ENCODE data around the gene XRCC2. TPM values are rescaled to one million over a fixed set of nuclear protein-coding genes. Genes with fewer than 3 reads are reported as not detected.
"Not testable (repeated sequence)": the region's sequence is repeated elsewhere in the genome, so short reads cannot be mapped to it uniquely, and the experiment has no call there.

Gene XRCC2
- total RNA-seq, result under 1 TPM; 0.43 to 0.51 TPM
- long read RNA-seq, donor 1, result 0 reads
- long read RNA-seq, donor 2, result 0 reads

DNA sequence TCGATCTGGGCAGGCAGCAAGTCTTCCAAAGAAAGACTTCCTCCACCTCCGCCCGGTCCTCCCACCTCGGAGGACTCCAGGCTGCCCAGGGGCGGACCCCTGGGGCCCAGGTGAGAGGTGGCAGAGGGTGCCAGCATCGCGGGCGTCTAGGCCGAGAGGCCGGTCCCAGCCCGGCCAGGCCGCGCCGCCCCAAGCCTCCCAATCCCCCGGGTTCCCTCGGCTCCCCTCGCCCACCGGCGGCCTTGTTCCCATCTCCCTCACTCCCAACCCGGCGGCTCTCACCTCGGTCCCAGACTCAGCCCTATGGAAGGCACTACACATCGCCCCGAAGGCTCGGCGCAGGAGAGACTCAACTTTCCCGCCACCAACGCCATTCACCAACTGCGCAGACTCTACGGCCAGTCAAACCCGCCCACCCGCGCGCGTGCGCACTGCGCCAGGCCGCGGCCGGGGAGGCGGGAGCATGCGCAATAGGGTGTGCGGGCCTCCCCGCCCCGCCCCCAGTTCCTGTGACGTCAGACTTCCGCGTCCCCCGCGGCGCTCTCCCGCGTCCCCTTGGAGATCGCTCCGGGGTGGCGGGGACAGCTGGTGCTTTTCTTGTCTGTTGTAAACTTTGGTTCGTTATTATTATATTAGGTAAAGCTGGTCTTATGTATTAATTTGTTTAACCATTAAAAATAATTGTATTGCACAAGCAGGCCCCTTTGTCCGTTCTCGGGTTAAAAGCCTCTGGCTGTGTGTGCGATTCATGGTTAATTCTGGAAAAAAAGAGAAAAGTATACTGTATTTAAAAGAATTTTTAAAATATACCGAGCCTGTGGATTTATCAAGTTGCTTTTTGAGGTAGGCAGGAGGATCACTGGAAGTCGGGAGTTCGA lies at the start of gene XRCC2:
XRCC2 (minus strand) TSS at position 383 of the 878 bp plus-strand sequence; CDS start at position 321, 62 bp downstream.
- DNase-seq (ENCODE audit: low spot score), result peak; percentile 98
- intact Hi-C loops (cut with DNase I), result no loop called here

DNA sequence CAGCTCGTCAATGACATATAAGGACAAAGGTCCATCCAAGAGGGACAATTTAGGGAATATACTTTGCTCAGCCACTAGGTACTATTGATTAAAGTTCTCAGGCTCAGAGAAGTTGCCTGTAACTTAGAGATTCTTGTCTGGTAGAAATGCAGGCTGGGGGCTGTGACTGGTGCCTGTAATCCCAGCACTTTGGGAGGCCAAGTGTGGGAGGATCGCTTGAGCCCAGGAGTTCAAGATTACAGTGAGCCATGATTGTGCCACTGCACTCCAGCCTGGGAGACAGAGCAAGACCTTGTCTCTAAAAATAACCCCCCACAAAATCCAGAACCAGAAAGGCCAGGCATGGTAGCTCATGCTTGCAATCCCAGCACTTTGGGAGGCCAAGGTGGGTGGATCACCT lies 47.4 kb upstream of the XRCC2 start:
- intact Hi-C loops (cut with DNase I), result no loop called here
- DNase-seq (ENCODE audit: low spot score), result no peak

DNA sequence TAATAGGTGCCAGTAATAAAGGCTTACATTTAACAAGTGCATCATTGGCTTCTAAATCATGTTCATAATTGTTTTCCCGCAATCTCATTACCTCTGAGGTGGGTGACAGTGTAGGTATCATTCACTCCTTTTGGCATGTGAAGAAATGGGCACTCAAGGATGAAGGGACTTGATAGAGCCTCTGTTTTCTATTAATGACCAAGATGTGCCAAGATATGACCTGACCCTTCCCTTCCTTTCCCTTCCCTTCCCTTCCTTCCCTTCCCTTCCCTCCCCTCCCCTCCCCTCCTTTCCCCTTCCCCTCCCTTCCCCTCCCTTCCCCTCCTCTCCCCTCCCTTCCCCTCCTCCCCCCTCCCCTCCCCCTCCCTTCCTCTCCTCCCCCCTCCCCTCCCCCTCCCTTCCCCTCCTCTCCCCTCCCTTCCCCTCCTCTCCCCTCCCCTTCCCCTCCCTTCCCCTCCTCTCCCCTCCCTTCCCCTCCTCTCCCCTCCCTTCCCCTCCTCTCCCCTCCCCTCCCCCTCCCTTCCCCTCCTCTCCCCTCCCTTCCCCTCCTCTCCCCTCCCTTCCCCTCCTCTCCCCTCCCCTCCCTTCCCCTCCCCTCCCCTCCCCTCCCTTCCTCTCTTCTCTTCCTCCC lies 36.6 kb upstream of the XRCC2 start:
- intact Hi-C loops (cut with DNase I), result not testable (repeated sequence)

DNA sequence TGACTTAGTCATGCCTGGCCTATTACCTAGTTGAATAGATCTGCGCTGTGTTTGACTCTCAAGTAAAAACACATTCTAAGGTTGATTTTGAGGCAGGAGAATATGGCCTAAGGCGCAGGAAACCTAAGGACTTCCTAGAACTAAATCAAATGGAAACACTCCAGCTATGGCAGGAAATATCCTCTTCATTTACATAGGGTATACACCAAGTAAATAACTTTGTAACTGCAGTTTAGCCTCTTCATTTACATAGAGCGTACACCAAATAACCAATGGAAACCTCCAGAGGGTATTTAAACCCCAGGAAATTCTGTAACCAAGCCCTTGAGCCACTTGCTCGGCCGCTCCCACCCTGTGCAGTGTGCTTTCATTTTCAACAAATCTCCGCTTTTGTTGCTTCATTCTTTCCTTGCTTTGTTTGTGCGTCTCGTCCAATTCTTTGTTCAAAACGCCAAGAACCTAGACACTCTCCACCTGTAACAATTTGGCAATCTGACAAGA lies 35.6 kb upstream of the XRCC2 start:
- intact Hi-C loops (cut with DNase I), result no loop called here
- DNase-seq (ENCODE audit: low spot score), result no peak

More for the DNA sequence above, 36.6 kb upstream of the XRCC2 start:
- not testable (repeated sequence) for DNase-seq (ENCODE audit: low spot score)

DNA sequence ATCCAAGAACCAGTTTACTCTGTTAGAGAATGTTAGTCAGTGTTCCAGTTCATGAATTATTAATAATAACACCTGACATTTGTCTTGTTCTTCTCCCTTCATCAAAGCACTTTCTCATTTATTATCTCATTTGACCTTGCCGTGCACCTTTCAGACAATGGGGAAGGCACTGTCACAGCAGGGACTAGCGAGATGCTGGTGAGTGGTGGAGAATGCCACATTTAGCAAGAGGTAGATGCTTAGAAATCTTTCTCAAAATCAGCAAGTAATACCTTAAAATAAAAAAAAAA lies 34.2 kb upstream of the XRCC2 start:
- DNase-seq (ENCODE audit: low spot score), result no peak
- intact Hi-C loops (cut with DNase I), result no loop called here

DNA sequence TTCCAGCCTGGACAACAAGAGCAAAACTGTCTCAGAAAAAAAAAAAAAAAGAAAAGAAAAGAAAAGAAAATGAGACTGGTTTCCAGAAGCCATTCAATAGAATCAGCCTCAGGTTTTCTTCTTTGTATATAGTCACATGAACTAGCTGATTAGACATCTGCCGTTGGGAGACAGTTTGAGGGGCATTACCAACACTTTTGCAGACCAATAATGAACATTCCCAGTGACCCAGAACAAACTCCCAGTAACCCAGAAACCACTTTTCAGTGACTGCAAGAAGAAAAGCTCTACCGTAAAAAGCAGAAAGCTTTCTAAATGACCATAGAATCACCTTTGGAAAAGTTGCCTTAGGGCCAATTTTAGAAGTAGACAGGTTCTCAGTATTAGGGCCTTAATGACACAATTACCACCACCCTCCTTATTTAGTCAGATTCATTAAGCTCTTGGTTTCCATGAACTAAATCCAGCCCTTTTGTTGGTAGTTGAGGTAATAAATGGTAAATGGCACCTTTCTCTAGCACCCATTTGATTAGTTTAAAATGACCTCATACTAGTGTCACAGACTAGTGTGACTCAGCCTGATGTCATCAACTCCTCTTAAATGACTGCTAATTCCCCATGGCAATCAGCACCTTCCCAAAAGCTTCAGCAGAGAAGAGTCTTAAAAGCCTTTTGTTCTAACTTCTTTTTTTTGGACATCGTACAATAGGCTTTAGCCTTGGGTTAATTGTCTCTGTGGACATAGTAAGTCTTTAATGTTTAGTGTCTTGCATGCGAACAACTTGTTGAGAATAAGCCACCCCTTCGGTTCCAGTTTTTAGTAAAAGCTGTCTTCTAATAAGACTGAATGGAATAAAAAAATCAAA lies 33.6 kb upstream of the XRCC2 start:
- no peak for DNase-seq (ENCODE audit: low spot score)
- intact Hi-C loops (cut with DNase I), result no loop called here

DNA sequence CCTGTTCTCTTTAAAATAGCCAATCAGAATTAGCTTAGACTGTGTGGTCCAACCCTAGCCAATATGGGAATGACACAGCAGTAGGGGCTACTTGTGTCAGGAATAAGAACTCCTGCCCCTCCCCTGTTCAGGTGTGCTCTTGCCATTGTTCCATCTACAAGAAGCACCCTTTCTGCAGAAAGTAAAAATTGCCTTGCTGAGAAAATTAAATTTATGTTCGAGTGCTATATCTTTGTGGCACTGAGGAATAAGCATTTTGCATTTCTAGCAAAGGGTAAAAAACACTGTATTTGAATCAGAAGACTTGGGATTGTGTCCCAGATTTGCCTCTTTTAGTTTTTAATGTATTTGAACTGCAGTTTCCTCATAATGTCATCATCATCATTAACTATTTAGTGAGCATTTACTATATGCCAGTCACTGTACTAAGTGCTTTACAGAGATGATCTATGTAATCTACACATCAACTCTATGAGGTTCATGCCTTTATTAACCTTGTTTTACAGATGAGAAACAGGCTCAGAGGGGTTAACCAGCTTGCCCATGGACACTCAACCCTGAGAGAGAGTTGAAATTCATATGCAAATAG lies 28.9 kb upstream of the XRCC2 start:
- intact Hi-C loops (cut with DNase I), result no loop called here
- no peak for DNase-seq (ENCODE audit: low spot score)

DNA sequence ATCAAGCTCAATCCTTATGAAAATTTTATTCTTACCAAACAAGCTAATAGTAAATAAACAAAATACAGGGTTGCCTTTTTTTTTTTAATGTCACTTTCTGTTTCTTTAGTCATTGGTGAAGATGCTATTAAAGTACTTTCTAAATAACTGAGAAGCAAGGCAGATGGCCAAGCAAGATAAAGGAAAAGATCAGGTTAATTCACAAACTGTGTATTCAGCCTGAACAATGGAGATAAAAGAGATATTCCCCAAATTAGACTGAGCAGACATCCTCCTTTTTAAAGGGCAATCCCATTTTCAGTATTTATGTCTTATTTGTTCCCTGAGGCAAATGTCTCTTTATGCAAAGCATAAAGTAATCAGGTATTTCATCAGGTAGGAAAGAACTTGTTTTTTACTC lies 23.1 kb upstream of the XRCC2 start:
- intact Hi-C loops (cut with DNase I), result no loop called here
- DNase-seq (ENCODE audit: low spot score), result no peak

DNA sequence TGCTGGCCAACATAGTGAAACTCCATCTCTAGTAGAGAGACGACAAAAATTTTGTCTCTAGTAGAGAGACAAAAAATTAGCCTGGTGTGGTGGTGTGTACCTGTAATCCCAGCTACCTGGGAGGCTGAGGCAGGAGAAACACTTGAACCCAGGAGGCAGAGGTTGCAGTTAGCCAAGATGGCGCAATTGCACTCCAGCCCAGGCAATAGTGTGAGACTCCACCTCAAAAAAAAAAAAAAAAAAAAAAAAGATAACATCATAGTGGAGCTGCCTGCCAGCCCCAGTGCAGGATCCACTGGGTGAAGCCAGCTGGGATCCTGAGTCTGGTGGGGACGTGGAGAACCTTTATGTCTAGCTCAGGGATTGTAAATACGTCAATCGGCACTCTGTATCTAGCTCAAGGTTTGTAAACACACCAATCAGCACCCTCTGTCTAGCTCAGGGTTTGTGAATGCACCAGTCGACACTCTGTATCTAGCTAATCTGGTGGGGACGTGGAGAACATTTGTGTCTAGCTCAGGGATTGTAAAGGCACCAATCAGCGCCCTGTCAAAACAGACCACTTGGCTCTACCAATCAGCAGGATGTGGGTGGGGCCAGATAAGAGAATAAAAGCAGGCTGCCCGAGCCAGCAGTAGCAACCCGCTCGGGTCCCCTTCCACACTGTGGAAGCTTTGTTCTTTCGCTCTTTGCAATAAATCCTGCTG lies 21.5 kb upstream of the XRCC2 start:
- peak; percentile 9 for DNase-seq (ENCODE audit: low spot score)
- intact Hi-C loops (cut with DNase I), result not testable (repeated sequence)

DNA sequence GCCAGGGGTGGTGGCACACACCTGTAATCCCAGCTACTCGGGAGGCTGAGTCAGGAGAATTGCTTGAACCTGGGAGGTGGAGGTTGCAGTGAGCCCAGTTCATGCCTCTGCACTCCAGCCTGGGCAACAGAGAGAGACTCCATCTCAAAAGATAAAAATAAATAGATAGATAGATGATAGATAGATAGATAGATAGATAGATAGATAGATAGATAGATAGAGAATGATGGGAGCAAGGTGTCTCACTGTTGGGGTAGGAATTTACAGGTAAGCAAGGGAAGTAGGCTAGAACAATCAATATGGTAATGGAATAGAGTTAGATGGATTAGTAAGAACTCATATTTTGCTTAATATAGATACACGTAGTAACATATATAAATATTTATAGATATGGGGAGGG lies 16.3 kb upstream of the XRCC2 start:
- intact Hi-C loops (cut with DNase I); DNase-seq (ENCODE audit: low spot score): not testable (repeated sequence)

DNA sequence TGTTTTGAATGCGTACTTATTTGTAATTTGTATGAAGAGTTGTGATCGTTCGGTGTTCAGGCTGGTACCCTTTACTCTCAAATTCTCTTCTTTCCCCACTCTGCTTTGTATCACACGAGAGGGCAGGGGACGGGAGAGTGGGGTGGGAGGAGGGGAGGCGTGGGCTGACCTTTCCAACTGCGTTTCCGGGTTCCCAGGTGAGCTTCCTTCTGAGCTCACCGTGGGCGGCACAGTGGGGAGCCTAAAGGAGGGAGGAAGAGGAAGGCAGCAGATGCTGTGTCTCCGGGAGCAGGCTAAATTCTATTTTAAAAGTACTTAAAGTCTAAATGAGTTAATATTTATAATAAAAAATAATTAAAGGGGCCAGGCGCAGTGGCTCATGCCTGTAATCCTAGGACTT lies 7.4 kb upstream of the XRCC2 start:
- intact Hi-C loops (cut with DNase I), result no loop called here

DNA sequence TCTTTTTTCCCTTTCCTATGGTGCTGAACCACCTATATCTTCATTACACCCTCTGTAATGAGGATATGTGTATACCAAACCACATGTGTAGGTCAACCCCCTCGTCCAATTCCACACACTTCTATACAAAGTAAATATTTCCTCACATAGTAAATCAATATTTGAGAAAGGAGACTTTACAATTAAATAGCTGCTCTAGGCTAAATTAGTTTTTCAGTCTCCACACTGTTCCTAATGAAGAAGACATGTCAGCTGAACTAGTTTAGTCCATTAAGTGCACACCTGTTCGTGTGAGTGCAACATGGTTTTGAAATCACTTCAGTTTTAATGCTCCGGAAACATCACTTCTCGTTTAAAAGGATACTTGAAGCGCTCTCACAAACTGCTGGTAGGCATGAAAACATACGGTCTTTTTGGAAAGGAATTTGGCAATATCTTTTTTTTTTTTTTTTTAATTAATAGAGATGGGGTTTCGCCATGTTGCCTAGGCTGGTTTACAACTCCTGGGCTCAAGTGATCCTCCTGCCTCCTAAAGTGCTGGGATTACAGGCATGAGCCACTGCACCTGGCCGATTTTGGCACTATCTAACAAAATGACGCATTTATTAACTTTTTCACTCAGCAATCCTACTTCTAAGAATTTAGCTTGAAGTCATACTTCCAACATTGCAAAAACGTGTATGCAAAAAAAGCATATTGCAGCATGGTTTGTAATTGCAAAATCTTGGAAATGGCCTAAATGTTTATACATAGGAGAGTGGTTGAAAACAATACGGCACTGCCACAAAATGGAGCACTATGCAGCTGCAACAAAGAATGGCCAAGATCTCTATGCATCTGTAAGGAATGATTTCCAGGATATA lies 2.1 kb upstream of the XRCC2 start:
- intact Hi-C loops (cut with DNase I), result no loop called here
- DNase-seq (ENCODE audit: low spot score), result no peak

More for the DNA sequence above, 7.4 kb upstream of the XRCC2 start:
- peak; percentile 40 for DNase-seq (ENCODE audit: low spot score)

DNA sequence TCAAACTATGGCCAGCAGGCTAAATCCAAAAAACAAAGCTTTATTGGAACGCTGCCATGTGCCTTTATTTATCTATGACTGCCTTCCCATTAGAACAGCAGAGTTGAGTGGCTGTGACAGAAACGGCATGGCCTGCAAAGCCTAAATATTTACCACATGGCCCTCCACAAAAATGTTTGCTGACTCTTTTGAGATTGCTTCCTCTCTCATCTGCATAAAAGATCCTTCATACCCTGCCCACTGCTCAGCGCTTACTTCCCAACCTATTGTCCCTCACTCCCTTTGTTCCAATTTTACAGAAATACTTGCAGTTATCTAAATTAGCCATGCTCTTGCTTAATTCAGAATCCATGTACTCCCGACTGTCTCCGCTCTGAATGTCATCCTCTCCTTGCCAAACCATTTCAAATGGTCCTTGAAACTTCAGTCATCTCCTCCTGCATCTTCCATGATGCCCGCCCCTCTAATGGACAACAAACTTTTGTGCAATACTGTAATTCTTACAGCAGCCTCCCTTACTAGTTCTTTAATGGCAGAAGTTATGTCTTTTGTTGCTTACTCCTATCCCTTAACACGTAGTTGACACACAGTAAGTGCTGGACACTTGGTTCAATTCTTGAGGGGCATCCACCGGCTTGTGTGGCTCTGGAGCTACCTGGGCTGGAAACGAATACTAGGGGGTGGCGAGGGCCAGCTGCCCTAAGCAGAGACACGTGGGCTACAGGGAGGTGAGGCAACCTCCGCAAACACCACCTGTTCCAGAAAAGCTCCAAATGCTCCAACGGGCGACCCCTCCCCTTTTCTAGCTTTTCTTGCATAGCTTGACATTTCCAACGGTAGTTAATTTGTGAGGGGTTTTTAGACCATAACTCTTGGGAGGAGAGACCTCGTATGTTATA lies 832 bp downstream of the XRCC2 start:
- no peak for DNase-seq (ENCODE audit: low spot score)
- intact Hi-C loops (cut with DNase I), result no loop called here

DNA sequence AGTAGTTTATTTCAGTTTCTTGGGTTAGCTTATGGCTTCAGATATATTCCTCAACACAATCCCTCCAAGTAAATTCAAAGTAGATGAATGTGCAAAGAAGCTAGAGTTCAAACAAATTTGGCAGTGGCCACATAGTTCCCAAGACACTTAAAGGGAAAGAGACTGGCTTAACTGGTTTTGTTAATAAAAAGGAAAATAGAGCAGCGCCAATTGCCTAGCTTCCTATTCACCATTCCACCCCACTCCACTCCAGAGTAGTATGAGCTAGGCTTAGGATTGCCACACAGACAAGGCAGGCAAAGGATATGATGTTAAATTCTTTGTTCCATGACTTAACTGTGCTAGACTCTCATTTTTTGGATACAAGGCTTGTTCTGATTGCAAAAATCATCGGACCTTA lies 2.0 kb downstream of the XRCC2 start:
- intact Hi-C loops (cut with DNase I), result no loop called here
- DNase-seq (ENCODE audit: low spot score), result no peak

DNA sequence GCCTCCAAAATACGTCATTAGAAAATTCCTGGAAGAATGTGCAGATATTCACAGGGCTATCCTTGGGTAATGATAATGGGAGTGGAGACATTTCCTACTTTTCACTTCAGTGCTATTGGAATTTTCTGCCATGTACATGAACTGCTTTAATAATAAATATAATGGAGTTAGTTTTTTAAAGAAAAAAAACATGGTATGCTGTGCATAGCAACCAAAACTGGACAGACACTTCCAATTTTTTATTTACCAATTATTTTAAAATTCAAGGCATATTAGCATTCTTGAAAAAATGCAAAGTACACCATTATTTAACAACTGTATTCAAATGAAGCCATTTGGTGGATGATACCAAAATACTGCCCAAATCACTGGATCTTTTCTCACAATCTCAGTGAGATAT lies 3.3 kb downstream of the XRCC2 start:
- no peak for DNase-seq (ENCODE audit: low spot score)
- intact Hi-C loops (cut with DNase I), result no loop called here

DNA sequence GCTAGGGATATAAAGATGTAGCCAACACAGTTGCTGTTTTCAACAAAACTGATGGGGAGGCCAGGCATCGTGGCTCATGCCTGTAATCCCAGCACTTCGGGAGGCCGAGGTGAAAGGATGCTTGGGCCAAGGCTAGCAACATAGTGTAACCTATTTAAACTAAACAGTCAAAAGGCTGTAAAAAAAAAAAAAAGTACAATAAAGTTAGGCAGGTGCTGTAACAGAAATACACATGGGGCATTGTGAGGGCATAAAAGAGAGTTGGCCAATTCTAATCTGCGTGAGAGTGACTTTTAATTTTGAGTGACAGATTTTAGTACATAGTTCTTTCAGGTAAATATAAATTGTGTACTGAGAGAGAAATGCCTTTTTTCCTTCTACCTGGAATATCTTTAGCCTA lies 6.2 kb downstream of the XRCC2 start:
- intact Hi-C loops (cut with DNase I), result no loop called here
- DNase-seq (ENCODE audit: low spot score), result no peak

DNA sequence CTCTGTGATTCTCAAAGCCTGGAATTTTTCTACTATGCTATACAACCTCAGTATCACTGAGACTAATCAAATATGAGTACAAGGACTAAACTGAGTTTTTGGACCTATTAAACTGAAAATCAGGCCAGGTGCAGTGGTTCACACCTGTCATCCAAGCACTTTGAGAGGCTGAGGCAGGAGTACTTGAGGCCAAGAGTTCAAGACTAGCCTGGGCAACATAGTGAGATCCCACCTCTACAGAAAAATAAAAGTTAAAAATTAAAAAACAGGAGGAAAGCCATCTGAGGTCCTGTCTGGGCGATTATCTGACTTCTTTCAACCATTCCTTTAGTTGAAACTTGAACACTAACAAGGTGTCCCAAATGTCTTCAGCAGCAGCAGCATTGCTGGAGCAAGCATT lies 7.0 kb downstream of the XRCC2 start:
- intact Hi-C loops (cut with DNase I), result no loop called here
- DNase-seq (ENCODE audit: low spot score), result no peak
